Measurements from ENCODE around the gene C19orf38. TPM values are rescaled to one million over a fixed set of nuclear protein-coding genes. Genes with fewer than 3 reads are reported as not detected.

C19orf38 gene
- total RNA-seq, 1 donor from 2014 or later = 0.33 TPM

- TF ChIP-seq CTCF (IDR thresholded peaks at IDR 0.05; ENCODE audit: insufficient read depth, low read length, poor library complexity, severe bottlenecking) = no peak
- Histone ChIP-seq H3K36me3 (ENCODE audit: control insufficient read depth, insufficient read depth, low read length) (no peaks in the 10 kb centered on the region), H3K4me3 (ENCODE audit: low read depth, low read length) (no peak overlapping the region), H3K27me3 (ENCODE audit: control insufficient read depth, insufficient read depth, low read length) (no peaks in the 10 kb centered on the region)
- no peak for DNase-seq (ENCODE audit: low read depth)
These were observed 48.8 kb downstream of the C19orf38 start for GRCh38 chr19:10896851-10897526.

- DNase-seq (ENCODE audit: low read depth) = no peak
- Histone ChIP-seq H3K36me3 (ENCODE audit: control insufficient read depth, insufficient read depth, low read length) (no peaks in the 10 kb centered on the region), H3K4me3 (ENCODE audit: low read depth, low read length) (no peak overlapping the region), H3K27me3 (ENCODE audit: control insufficient read depth, insufficient read depth, low read length) (no peaks in the 10 kb centered on the region)
- no peak for TF ChIP-seq CTCF (IDR thresholded peaks at IDR 0.05; ENCODE audit: insufficient read depth, low read length, poor library complexity, severe bottlenecking)
These were observed 50.4 kb downstream of the C19orf38 start for GRCh38 chr19:10898633-10899032.

GRCh38 chr19:10899151-10899653 lies 51.0 kb downstream of the C19orf38 start:
- DNase-seq (ENCODE audit: low read depth) = no peak
- Histone ChIP-seq H3K27me3 (ENCODE audit: control insufficient read depth, insufficient read depth, low read length) (no peaks in the 10 kb centered on the region), H3K36me3 (ENCODE audit: control insufficient read depth, insufficient read depth, low read length) (no peaks in the 10 kb centered on the region), H3K4me3 (ENCODE audit: low read depth, low read length) (no peak overlapping the region)
- TF ChIP-seq CTCF (IDR thresholded peaks at IDR 0.05; ENCODE audit: insufficient read depth, low read length, poor library complexity, severe bottlenecking) = no peak

- DNase-seq (ENCODE audit: low read depth) = no peak
- H3K36me3 ChIP-seq (ENCODE audit: control insufficient read depth, insufficient read depth, low read length) = peaks cover 1% of the 10 kb centered on the region
- TF ChIP-seq CTCF (IDR thresholded peaks at IDR 0.05; ENCODE audit: insufficient read depth, low read length, poor library complexity, severe bottlenecking) = no peak
These were observed 59.7 kb downstream of the C19orf38 start for GRCh38 chr19:10907925-10908324.

GRCh38 chr19:10908380-10908960 lies 60.3 kb downstream of the C19orf38 start:
- TF ChIP-seq CTCF (IDR thresholded peaks at IDR 0.05; ENCODE audit: insufficient read depth, low read length, poor library complexity, severe bottlenecking) = no peak
- H3K36me3 ChIP-seq (ENCODE audit: control insufficient read depth, insufficient read depth, low read length) = peaks cover 1% of the 10 kb centered on the region
- DNase-seq (ENCODE audit: low read depth) = no peak
- no peaks in the 10 kb centered on the region for H3K27me3 ChIP-seq (ENCODE audit: control insufficient read depth, insufficient read depth, low read length)
- no peak overlapping the region for H3K4me3 ChIP-seq (ENCODE audit: low read depth, low read length)

More at GRCh38 chr19:10907925-10908324, 59.7 kb downstream of the C19orf38 start:
- no peaks in the 10 kb centered on the region for H3K27me3 ChIP-seq (ENCODE audit: control insufficient read depth, insufficient read depth, low read length)
- H3K4me3 ChIP-seq (ENCODE audit: low read depth, low read length) = no peak overlapping the region
